GM12878 (cell line): ENCODE measurements around the gene MOBP. TPM values are rescaled to one million over a fixed set of nuclear protein-coding genes. Genes with fewer than 3 reads are reported as not detected.

Experiments
- ATAC-seq: fragments of 200-7000 bp; cut with Tn5 transposase; 3 replicates; pipeline ENCODE4 v1.9.1; 2020; ENCODE audit warnings: mild to moderate bottlenecking, moderate library complexity
- BruUV-seq: library from RNA; stranded (reverse); fragments of 400-500 nt; replicated peaks from 2 replicates; lab custom pipeline; 2021; lab: Mats Ljungman, UMichigan
- CTCF ChIA-PET: fragments of 300-600 bp; sonication (Branson Sonifier 250); formaldehyde crosslinking; extraction: SDS; loops from one replicate; lab custom pipeline; 2021; ENCODE audit warnings: inconsistent platforms; lab: Yijun Ruan, JAX
- POLR2A ChIA-PET: fragments of 350-600 bp; formaldehyde crosslinking; extraction: SDS; loops from one replicate; lab custom pipeline; 2021; ENCODE audit warnings: inconsistent platforms; lab: Charles Lee
- RAD21 ChIA-PET: fragments of 300-600 bp; sonication (Branson Sonifier 250); formaldehyde crosslinking; loops from one replicate; lab custom pipeline; 2023; ENCODE audit warnings: antibody characterized with exemption; ENCODE audit not compliant: unreplicated experiment; lab: Charles Lee
- SMC1A ChIA-PET: fragments of 300-600 bp; sonication (Branson Sonifier 250); formaldehyde crosslinking; loops from one replicate; lab custom pipeline; 2023; ENCODE audit not compliant: unreplicated experiment, uncharacterized antibody; lab: Charles Lee
- DNase-seq: peaks from one replicate; pipeline ENCODE4 v3.0.0-alpha.2; 2011; ENCODE audit warnings: low read depth, low spot score
- FAIRE-seq: peaks from 3 replicates; lab custom pipeline; 2011; peaks lifted over from hg19 to GRCh38; lab: Jason Lieb, UNC
- H2AFZ ChIP-seq: 2 replicates; pipeline ENCODE4 v1.6.0; 2011; ENCODE audit warnings: low read depth, low read length, control low read depth; ENCODE audit not compliant: control insufficient read depth
- H3K27ac ChIP-seq: 2 replicates; pipeline ENCODE4 v1.5.1; 2011; ENCODE audit warnings: control low read depth; ENCODE audit not compliant: control insufficient read depth, insufficient read depth
- H3K27me3 ChIP-seq, 2 experiments: replicated peaks in 1 of 2; 2 replicates each; pipeline versions ENCODE4 v1.6.0 to v1.6.1; 2011; ENCODE audit warnings: low read length in 1 of 2; ENCODE audit not compliant: control insufficient read depth in 2 of 2, insufficient read depth in 2 of 2
- H3K36me3 ChIP-seq, 2 experiments: 2 replicates each; pipeline ENCODE4 v1.5.1; 2011; ENCODE audit warnings: low read length in 1 of 2; ENCODE audit not compliant: control insufficient read depth in 2 of 2, insufficient read depth in 2 of 2
- H3K4me1 ChIP-seq: 2 replicates; pipeline ENCODE4 v1.6.1; 2011; ENCODE audit warnings: mild to moderate bottlenecking, low read length, moderate library complexity, mixed read lengths; ENCODE audit not compliant: control insufficient read depth, insufficient read depth
- H3K4me2 ChIP-seq: 2 replicates; pipeline ENCODE4 v1.6.0; 2011; ENCODE audit warnings: control low read depth; ENCODE audit not compliant: control insufficient read depth, insufficient read depth
- H3K4me3 ChIP-seq: fragments of 200-600 bp; sonication (generic); 2 replicates; pipeline ENCODE4 v1.5.1; 2016
- H3K79me2 ChIP-seq: 2 replicates; pipeline ENCODE4 v1.6.0; 2011; ENCODE audit warnings: low read length; ENCODE audit not compliant: control insufficient read depth, insufficient read depth
- H3K9ac ChIP-seq: 2 replicates; pipeline ENCODE4 v1.8.0; 2011; ENCODE audit warnings: low read length, control low read depth, mixed read lengths; ENCODE audit not compliant: control insufficient read depth, insufficient read depth
- H3K9me3 ChIP-seq: replicated peaks from 3 replicates; pipeline ENCODE4 v1.5.1; 2011; ENCODE audit warnings: mild to moderate bottlenecking, low read length; ENCODE audit not compliant: control insufficient read depth, insufficient read depth
- H4K20me1 ChIP-seq: 2 replicates; pipeline ENCODE4 v1.6.0; 2011; ENCODE audit not compliant: control insufficient read depth, insufficient read depth
- CEBPZ ChIP-seq: fragments of 150-350 bp; IDR thresholded peaks from 2 replicates; pipeline ENCODE4 v1.6.1; 2016; ENCODE audit warnings: low read depth, low read length
- GATAD2B ChIP-seq: fragments of 450-650 bp; conservative IDR thresholded peaks from 2 replicates; pipeline ENCODE4 v1.6.1; 2017; ENCODE audit warnings: low read depth, mild to moderate bottlenecking, moderate library complexity
- MAX ChIP-seq: IDR thresholded peaks from 2 replicates; pipeline ENCODE4 v1.6.1; 2012; ENCODE audit warnings: low read depth, low read length, improper control_type of control experiment
- MEF2A ChIP-seq: IDR thresholded peaks from 2 replicates; pipeline ENCODE4 v1.6.1; 2011; ENCODE audit warnings: low read depth, mild to moderate bottlenecking, low read length, moderate library complexity; ENCODE audit not compliant: insufficient read depth
- MEF2B ChIP-seq: fragments of 450-650 bp; IDR thresholded peaks from 2 replicates; pipeline ENCODE4 v1.6.1; 2018; ENCODE audit warnings: mild to moderate bottlenecking, moderate library complexity; ENCODE audit not compliant: partially characterized antibody, poor library complexity, severe bottlenecking
- MTA3 ChIP-seq: IDR thresholded peaks from 2 replicates; pipeline ENCODE4 v1.6.1; 2012; ENCODE audit warnings: low read length, inconsistent platforms, borderline replicate concordance
- MYC ChIP-seq: IDR thresholded peaks from 2 replicates; pipeline ENCODE4 v1.6.1; 2011; ENCODE audit warnings: mild to moderate bottlenecking, low read length, moderate library complexity, inconsistent platforms; ENCODE audit not compliant: insufficient read depth, insufficient replicate concordance, insufficient read length, severe bottlenecking
- NRF1 ChIP-seq: conservative IDR thresholded peaks from 2 replicates; pipeline ENCODE4 v1.6.1; 2011; ENCODE audit warnings: mild to moderate bottlenecking, low read depth, low read length, improper control_type of control experiment
- PBX3 ChIP-seq: IDR thresholded peaks from 2 replicates; pipeline ENCODE4 v1.6.1; 2011; ENCODE audit warnings: mild to moderate bottlenecking, low read depth, low read length, moderate library complexity; ENCODE audit not compliant: insufficient replicate concordance
- RB1 ChIP-seq: fragments of 450-650 bp; formaldehyde crosslinking; IDR thresholded peaks from 2 replicates; pipeline ENCODE4 v1.6.1; 2017; ENCODE audit warnings: mild to moderate bottlenecking, borderline replicate concordance
- RELA ChIP-seq: fragments of 450-650 bp; IDR thresholded peaks from 2 replicates; pipeline ENCODE4 v1.8.0; 2014; ENCODE audit warnings: borderline replicate concordance; ENCODE audit not compliant: partially characterized antibody
- REST ChIP-seq: IDR thresholded peaks from 2 replicates; pipeline ENCODE4 v1.6.1; 2012; ENCODE audit warnings: mild to moderate bottlenecking, low read depth, low read length
- ZBTB33 ChIP-seq: fragments of 450-650 bp; IDR thresholded peaks from 2 replicates; pipeline ENCODE4 v1.6.1; 2017; ENCODE audit warnings: mild to moderate bottlenecking
- ZNF24 ChIP-seq: fragments of 450-650 bp; IDR thresholded peaks from 2 replicates; pipeline ENCODE4 v1.6.1; 2017; ENCODE audit warnings: antibody characterized with exemption, mild to moderate bottlenecking
- WGBS: methylation state at CpG from one replicate; pipeline ENCODE4 v1.1.6; 2016; ENCODE audit warnings: low lambda C conversion rate; ENCODE audit not compliant: insufficient replicate concordance, insufficient coverage; ENCODE audit errors: missing lambda C conversion rate; 5-methylcytosine and 5-hydroxymethylcytosine counted together
- in situ Hi-C: fragments of 300-500 bp; cut with MboI; formaldehyde crosslinking; loops from 9 replicates; pipeline ENCODE4 v1.14.3; 2018; ENCODE audit warnings: mixed read lengths
- intact Hi-C: fragments of 100-400 bp; cut with micrococcal nuclease; formaldehyde crosslinking; loops from one replicate; pipeline ENCODE4 v1.14.2; 2022; ENCODE audit not compliant: unreplicated experiment
- polyA plus RNA-seq, 11 experiments: library from polyadenylated mRNA; depleted of rRNA in 4 of 11; unstranded in 6 of 11; stranded (reverse) in 5 of 11; fragments of >200 nt; fragmentation: Nextera tagmentation in 4 of 11; fragmentation: Illumina TruSeq in 1 of 11; extraction: Ambion mirVana in 4 of 11; extraction: Trizol in 1 of 11; gene quantifications; 1 replicate in 1 of 11; 2 replicates in 10 of 11; pipeline versions ENCODE4 v1.2.1 to v1.2.3, GENCODE V29; 2011 to 2016; ENCODE audit warnings: inconsistent platforms in 2 of 11, missing spikeins in 2 of 11, low read depth in 1 of 11
- total RNA-seq, 4 experiments: library from RNA; depleted of rRNA in 3 of 4; stranded (reverse); fragments of >200 nt in 3 of 4; fragmentation: Illumina TruSeq in 1 of 4; extraction: Trizol in 1 of 4; gene quantifications; 2 replicates each; pipeline versions ENCODE4 v1.2.1 to v1.2.3, GENCODE V29; 2013 to 2021

Gene MOBP
- total and polyA plus RNA-seq, 10 of the 15 experiments (the other 5 are each of a cell fraction or from before 2014, with no cell fraction given) = 0.04 to 0.09 (median 0.08) TPM; not detected in 5

GRCh38 chr3:39519103-39519502 lies 51.6 kb downstream of the MOBP start:
- in situ Hi-C loops = no loop called here
- DNase-seq (no peak), FAIRE-seq (no peak), ATAC-seq (no peak)
- Histone ChIP-seq H2AFZ (no peak overlapping the region), H3K27me3 (no peaks in the 10 kb centered on the region; a peak in 1 of 4 replicates), H3K9me3 (no peaks in the 10 kb centered on the region), H3K4me3 (no peak overlapping the region), H3K4me2 (no peak overlapping the region), H4K20me1 (no peaks in the 10 kb centered on the region), H3K27ac (no peak overlapping the region), H3K4me1 (no peaks in the 10 kb centered on the region), H3K9ac (no peak overlapping the region), H3K79me2 (no peaks in the 10 kb centered on the region), H3K36me3 (no peaks in the 10 kb centered on the region)
- ChIA-PET SMC1A (interaction anchor here (0.7 kb wide), 1 partner anchor 72 kb away, joined by 3 read pairs; no protein-coding TSS in a partner anchor), CTCF (no interaction called here), RAD21 (no interaction called here), POLR2A (no interaction called here)
- 9% methylated on average over 2 of the region's 2 CpGs for WGBS
- intact Hi-C loops = no loop called here
- no TSS peak for BruUV-seq
- no peak for TF ChIP-seq ZNF24
- no peak for TF ChIP-seq MAX
- TF ChIP-seq MYC = no peak
- no peak for TF ChIP-seq MEF2B
- no peak for TF ChIP-seq RB1
- TF ChIP-seq REST = no peak
- TF ChIP-seq ZBTB33 = no peak
- no peak for TF ChIP-seq PBX3
- TF ChIP-seq NRF1 = no peak
- TF ChIP-seq GATAD2B = no peak
- TF ChIP-seq MEF2A = no peak
- TF ChIP-seq CEBPZ = no peak
- TF ChIP-seq RELA = no peak
- TF ChIP-seq MTA3 = no peak
